Activated CD4-positive, alpha-beta T cell treated with anti-CD3 and anti-CD28 coated beads for 4 hours (primary cell): ENCODE measurements around the gene CKAP2L.

ENCODE experiments used
- DNase-seq, 2 donors: peaks; one replicate each; pipeline ENCODE4 v3.0.0-alpha.2; 2020

Gene CKAP2L

DNA sequence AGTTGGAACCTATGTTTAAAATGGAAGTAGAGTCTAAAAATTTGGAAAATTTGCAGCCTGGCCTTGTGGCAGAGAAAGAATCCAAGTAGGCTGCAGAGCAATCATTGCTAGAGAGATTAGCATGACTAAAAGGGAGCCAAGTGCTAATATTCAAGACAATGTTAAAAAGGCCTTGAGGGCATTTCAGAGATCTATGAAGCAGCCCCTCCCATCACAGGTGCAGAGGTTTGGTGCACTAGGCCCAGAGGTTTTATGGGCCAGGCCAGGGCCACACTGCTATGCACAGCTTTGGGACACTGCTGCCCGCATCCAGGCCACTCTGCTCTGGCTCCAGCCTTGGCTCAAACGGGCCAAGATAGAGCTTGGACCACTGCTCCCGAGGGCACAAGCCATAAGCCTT lies 26.6 kb upstream of the CKAP2L start:
- DNase-seq, result no peak

- no peak for DNase-seq
These were observed 25.9 kb upstream of the CKAP2L start for GRCh38 chr2:112790305-112790704.

DNA sequence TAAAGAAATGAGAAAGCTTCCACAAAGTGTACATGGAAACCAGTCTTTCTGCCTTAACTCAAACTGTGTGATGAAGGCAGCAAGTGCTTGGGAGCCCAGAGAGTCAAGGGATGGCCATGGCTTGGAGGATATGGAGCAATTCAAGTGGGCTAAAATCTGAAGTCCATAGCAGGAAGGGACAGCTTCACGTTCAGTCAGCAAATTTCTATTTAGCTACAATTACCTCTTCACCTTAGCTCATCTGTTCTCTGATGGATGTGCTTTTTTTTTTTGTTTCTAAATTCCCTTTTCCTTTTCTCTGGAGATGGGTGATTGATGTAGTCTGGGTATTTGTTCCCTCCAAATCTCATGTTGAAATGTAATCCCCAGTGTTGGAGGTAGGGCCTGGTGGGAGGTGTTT lies 24.8 kb upstream of the CKAP2L start:
- DNase-seq, result no peak

- DNase-seq, result no peak
These were observed 24.2 kb upstream of the CKAP2L start for GRCh38 chr2:112788653-112789052.

- DNase-seq, result no peak
These were observed 23.5 kb upstream of the CKAP2L start for GRCh38 chr2:112787729-112788393.

DNA sequence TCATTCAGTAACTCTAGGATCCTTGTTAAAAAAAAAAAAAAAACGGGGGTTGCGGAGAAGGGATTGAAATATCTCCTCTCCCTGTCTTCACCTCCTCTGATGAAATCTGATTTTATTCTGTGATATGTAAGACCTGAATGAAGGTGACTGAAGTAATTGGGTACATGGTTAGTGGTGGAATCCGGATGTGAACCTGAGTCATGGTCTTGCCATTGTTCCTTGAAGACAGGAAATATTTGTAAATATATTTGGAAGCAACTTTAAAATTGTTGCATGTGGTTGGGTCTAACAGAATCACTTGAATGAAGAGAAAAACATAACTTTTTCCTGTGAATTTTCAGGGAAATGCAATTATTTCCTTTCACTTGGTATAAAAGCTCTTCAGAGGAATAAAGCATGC lies 22.9 kb upstream of the CKAP2L start:
- DNase-seq, result no peak

DNA sequence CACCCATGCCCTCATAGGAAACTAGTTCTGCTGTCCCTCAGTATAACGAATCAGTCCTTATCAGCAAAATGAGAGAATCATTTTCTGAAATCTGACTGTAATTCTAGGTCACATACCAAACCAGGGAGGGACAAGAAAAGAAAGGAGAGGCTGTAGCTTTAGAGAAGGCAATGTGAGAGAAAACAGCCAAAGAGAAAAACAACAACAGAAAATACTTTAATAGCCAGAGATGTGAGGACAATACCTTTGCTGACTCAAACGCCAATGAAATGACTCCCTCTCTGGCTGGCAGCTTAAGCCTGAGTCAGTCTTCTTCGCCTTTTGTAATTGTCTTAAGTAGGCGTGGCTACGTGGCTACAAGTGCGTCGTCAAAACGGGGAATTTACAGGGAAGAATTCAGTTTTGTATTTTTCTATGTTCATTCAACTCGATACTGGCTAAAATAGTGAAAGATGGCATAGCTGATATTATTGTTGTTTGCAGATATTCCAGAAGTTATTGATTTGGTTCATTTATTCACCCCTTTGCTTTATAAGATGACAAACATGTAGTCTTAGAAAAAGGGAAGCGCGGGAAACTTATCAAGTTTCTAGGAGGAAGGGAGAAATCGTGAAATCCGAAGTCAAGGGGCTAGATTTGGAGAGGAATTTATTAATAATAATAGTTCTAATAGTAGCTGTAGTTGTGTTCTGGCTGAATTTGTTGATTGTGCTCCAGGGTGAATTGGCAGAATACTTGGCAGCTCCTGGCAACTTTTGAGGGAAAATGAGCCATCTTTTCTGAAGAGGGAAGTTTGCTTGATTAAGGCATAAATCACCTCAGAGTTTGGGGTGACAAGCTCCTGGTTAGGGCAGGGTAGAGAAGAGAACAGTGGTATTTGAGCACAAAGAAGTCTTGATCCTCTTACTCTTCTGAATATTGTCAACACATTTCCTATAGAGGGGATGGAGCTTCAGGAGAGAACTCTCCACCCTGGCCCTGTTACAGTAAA lies 20.1 kb upstream of the CKAP2L start, which contains the start of gene IL1A:
Gene IL1A, minus strand, starts transcription at position 295 of the 991 bp plus-strand sequence. CDS start 723 bp downstream, outside the sequence.
- DNase-seq, result no peak

- DNase-seq, result no peak
These were observed 18.8 kb upstream of the CKAP2L start for GRCh38 chr2:112783187-112783714.

DNA sequence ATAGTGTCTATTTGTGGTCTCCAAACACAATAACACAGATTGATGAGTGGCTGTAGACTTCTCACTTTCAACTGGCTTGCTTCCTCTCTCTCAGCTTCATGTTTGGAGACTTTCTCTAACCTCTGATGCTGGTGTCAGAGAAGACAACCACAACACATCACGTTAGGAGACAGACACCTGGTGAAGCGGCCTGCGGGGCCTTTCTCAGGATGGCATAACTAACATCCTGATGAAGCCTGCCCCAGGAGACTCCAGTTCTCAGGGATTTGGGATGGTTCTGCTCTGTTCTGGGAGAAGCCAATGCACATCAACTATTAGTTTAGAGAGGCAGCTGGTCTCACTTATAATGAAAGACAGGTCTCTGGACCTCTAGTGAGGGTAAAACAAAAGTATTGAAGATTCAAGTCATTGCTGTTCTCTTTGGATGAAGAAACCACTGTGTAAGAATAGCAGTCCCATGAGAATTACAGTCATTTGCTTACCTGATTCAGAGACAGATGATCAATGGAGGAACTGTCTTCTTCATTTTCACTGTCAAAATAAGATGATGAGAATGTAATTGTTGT lies 17.9 kb upstream of the CKAP2L start:
- no peak for DNase-seq

DNA sequence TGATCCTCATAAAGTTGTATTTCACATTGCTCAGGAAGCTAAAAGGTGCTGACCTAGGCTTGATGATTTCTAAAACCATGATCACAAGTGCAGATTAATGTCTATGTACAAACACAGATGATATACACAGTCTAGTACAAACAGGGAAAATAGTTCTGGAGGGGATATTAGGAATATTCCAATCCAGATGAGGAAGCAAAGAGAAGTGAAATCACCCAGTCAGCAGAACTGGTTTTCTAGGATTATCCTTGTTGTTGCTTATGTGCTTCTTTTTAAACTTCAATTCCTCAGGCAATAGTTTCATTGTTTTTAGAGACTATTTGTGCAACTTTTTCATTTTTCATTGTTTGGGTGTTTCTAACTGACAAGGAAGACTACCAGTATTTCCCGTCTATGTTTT lies 15.2 kb upstream of the CKAP2L start:
- no peak for DNase-seq

DNA sequence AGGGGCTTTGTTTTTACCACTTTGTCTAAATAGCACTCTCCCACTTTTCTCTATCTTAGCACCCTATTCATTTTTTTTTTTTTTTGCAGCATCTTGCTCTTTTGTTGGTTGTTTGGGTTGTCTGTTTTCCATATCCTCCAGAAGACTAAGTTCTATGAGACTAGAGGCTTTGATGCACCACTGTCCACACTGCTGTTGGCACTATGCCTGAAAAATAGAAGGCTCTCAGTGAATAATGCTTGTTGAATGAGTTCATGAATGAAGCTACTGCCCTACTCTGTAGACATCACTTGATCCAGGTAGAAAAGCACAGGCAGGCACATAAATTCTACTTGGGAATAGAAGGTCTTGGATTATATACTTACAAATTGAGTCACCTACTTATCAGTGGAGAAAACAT lies 12.6 kb upstream of the CKAP2L start:
- no peak for DNase-seq

- no peak for DNase-seq
These were observed 11.7 kb upstream of the CKAP2L start for GRCh38 chr2:112776113-112776512.

- DNase-seq, result no peak
These were observed 10.3 kb upstream of the CKAP2L start for GRCh38 chr2:112774536-112775285.

DNA sequence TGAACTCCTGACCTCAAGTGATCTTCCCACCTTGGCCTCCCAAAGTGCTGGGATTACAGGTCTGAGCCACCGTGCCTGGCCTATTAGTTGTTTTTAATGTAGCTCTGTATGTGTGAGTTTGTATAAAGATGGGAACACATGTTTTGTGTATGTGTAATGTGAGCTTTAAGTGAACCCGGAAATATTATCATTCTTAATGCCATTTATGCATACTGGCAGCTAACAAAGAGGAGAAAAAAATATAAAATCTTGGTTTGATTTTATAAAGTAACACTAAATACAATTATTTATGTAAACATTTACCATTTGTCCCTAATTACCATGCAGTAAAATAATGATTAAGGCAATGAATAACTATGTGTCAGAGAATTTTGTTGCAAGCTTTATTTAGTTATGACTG lies 9.1 kb upstream of the CKAP2L start:
- no peak for DNase-seq

DNA sequence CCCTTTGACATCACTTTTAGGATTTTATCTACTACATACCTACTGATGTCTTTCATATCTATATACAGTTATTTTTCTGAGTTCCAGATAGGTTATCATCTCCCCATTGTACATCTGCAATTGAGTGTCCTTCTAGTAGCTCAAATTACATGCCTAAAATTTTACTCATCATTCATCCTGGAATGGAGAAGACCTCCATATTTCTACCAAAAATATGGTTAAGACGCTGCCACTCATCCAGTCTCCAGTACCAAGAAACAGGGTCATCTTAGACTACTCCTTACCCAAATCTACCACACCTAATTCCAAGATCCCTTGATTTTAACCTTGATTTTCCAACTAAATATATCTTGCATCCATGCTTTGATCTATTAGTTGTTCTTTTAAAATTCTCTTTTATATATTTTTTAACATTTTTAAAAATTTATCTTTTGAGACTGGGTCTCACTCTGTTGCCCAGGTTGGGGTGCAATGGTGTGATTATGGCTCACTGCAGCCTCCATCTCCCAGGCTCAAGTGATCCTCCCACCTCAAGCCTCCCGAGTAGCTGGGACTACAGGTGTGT lies 8.6 kb upstream of the CKAP2L start:
- DNase-seq, result no peak

DNA sequence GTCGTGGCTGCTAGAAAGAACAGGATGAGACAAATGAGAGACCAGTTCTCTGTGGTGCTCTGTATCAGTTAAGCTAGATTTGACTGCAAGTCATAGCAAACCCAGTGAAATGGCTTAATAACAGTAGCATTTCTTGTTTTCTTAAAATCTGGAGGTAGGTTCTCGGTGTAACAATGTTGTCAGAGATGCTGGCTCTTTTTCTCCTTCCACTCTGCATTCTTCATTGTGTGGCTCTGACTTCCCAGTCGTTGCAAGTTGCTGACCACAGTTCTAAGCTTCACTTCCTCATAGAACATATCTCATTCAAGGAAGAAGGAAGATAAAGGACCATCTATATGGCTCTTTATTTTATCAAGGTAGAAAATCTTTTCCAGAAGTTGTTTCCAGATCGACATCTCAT lies 7.9 kb upstream of the CKAP2L start:
- DNase-seq, result no peak

GRCh38 chr2:112768432-112768831 lies 4.0 kb upstream of the CKAP2L start:
- no peak for DNase-seq

DNA sequence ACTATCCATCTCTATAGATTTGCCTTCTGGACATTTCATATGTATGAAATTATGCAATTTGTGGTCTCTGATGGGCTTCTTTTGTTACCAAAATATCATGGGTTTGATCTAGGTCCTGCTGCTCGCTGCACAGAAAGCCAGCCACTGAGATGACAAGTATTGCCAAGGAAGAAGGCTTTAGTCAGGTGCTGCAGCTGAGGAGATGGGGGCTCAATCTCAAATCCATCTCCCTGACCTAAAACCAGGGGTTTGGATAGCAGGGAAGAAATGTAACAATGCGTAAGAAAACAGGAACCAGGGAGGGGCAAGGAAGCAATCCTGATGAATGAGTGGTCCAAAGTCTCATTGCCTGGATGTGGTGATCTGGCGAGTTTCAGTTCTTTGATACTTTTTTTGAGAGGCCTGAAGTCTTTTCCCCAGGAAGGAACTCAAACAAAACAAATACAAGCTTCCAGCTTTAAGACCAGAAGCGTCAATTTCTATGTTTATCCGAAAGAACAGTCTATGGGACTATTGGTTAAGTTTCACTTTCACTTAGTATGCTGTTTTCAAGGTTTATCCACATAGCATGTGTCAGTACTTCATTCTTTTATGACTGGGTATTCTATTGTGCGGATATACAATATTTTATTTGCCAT lies 3.4 kb upstream of the CKAP2L start:
- no peak for DNase-seq

GRCh38 chr2:112765251-112765650 lies 842 bp upstream of the CKAP2L start:
- DNase-seq, result no peak

GRCh38 chr2:112762276-112762675 lies 2.1 kb downstream of the CKAP2L start:
- no peak for DNase-seq

- DNase-seq, result no peak
These were observed 4.3 kb downstream of the CKAP2L start for GRCh38 chr2:112760149-112760548.

DNA sequence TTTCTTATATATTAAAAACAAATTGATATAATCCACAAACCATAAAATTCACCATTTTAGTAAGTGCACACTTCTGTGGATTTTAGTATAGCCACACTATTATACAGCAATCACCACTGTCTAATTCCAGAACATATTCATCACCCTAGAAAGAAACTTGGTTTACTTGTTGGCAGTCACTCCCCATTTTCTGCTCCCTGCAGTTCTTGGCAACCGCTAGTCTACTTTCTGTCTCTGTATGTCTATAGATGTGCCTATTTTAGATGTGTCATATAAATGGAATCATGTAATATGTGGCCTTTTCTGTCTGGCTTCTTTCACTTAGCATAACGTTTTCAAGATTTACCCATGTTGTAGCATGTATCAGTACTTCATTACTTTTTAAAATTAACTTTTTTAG lies 5.7 kb downstream of the CKAP2L start:
- no peak for DNase-seq
